ENCODE measurements around the gene SPATA6. TPM values are rescaled to one million over a fixed set of nuclear protein-coding genes. Genes with fewer than 3 reads are reported as not detected.

The SPATA6 gene
- total RNA-seq, 4 donors from 2014 or later = 51.3 to 59.1 (median 57.1) TPM

- H3K36me3 ChIP-seq = peaks cover 0 to 31% (median 0%) of the 10 kb centered on the region in 3 donors
- H3K4me1 ChIP-seq = no peaks in the 10 kb centered on the region
- WGBS, 2 donors = 74 to 98% methylated on average over 2 of the region's 2 CpGs
- no peaks in the 10 kb centered on the region for H3K27me3 ChIP-seq
- DNase-seq (ENCODE audit: low spot score in 2 of 2) = no peak
- no peak overlapping the region for H3K27ac ChIP-seq
- H3K4me3 ChIP-seq = no peak overlapping the region
- H3K9me3 ChIP-seq = no peaks in the 10 kb centered on the region
- TF ChIP-seq EP300 (IDR thresholded peaks at IDR 0.05) (no peak), POLR2A (IDR thresholded peaks at IDR 0.05) (no peak), CTCF (IDR thresholded peaks at IDR 0.05) (no peak)
Observed at GRCh38 chr1:48396208-48396607, 75.8 kb downstream of the SPATA6 start.

- Histone ChIP-seq H3K9me3 (no peaks in the 10 kb centered on the region), H3K36me3 (peaks cover 0 to 30% (median 0%) of the 10 kb centered on the region in 3 donors), H3K27me3 (no peaks in the 10 kb centered on the region), H3K27ac (no peak overlapping the region), H3K4me3 (no peak overlapping the region), H3K4me1 (no peaks in the 10 kb centered on the region)
- WGBS, 2 donors = 96 to 97% methylated on average over 2 of the region's 2 CpGs
- TF ChIP-seq CTCF (IDR thresholded peaks at IDR 0.05) (no peak), POLR2A (IDR thresholded peaks at IDR 0.05) (no peak), EP300 (IDR thresholded peaks at IDR 0.05) (no peak)
- no peak for DNase-seq (ENCODE audit: low spot score in 2 of 2)
Observed at GRCh38 chr1:48391926-48392325, 80.1 kb downstream of the SPATA6 start.

DNA sequence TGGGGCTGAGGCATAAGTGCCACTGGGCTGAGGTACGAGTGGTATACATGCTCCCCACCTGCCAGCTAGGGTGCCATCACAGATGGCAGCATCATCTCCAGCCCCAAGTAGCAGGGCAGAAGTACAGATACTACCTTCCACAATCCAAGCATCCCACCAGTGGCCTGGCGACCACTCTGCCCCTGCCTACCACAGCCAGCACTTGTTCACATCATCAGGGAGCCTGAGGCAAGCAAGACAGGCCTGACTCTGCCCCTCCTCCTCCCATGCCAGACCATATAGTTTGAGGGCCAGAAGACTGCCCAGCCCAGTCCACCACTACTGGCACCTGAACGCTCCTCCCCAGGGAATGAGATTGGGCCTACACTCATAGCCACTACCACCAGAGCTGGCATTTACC lies 84.6 kb downstream of the SPATA6 start:
- TF ChIP-seq POLR2A (IDR thresholded peaks at IDR 0.05) (no peak), EP300 (IDR thresholded peaks at IDR 0.05) (no peak), CTCF (IDR thresholded peaks at IDR 0.05) (no peak)
- Histone ChIP-seq H3K27me3 (no peaks in the 10 kb centered on the region), H3K27ac (no peak overlapping the region), H3K36me3 (peaks cover 0 to 28% (median 0%) of the 10 kb centered on the region in 3 donors), H3K4me3 (no peak overlapping the region), H3K4me1 (no peaks in the 10 kb centered on the region), H3K9me3 (no peaks in the 10 kb centered on the region)
- DNase-seq (ENCODE audit: low spot score in 2 of 2) = no peak
- WGBS, 2 donors = 89 to 100% methylated on average over 3 of the region's 3 CpGs

DNA sequence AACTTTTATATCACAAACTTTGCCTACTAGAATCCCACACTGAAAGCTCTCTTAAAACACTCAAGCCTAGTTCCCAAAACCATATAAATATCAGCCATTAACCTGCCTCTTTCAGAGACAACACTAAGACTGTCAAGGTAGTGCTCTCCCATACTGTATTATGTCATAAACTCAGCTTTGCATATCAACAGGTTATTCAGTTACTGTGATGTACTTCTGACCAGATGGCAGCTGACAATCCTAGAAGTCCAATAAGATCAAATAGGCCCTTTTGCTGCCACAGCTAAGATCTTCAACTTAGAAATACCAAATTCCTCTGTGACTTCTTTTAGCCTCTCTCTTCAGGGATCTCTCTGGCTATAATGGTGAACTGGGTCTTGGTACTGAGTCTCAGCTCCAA lies 97.2 kb downstream of the SPATA6 start:
- no peak for TF ChIP-seq EP300 (IDR thresholded peaks at IDR 0.05)
- no peak for TF ChIP-seq CTCF (IDR thresholded peaks at IDR 0.05)
- TF ChIP-seq POLR2A (IDR thresholded peaks at IDR 0.05) = no peak
- no peak for DNase-seq (ENCODE audit: low spot score in 2 of 2)
- Histone ChIP-seq H3K9me3 (peaks cover 0 to 18% (median 0%) of the 10 kb centered on the region in 4 donors), H3K4me3 (no peak overlapping the region), H3K4me1 (no peaks in the 10 kb centered on the region), H3K27ac (no peak overlapping the region), H3K36me3 (peaks cover 0 to 84% (median 0%) of the 10 kb centered on the region in 3 donors), H3K27me3 (no peaks in the 10 kb centered on the region)

DNA sequence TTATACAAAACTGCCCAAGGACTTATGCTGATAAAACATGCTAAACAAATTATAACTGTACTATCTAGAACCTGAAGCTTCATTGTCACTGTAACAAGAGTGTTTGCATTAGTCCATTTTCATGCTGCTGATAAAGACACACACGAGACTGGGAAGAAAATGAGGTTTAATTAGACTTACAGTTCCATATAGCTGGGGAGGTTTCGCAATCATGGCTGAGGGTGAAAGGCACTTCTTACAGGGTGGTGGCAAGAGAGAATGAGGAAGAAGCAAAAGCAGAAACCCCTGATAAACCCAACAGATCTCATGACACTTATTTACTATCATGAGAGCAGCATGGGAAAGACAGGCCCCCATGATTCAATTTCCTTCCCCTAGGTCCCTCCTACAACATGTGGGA lies 100.4 kb downstream of the SPATA6 start:
- Histone ChIP-seq H3K4me1 (no peaks in the 10 kb centered on the region), H3K27me3 (no peaks in the 10 kb centered on the region), H3K9me3 (peaks cover 0 to 18% (median 0%) of the 10 kb centered on the region in 4 donors), H3K27ac (no peak overlapping the region), H3K36me3 (peaks cover 0 to 62% (median 0%) of the 10 kb centered on the region in 3 donors), H3K4me3 (no peak overlapping the region)
- TF ChIP-seq POLR2A (IDR thresholded peaks at IDR 0.05) = no peak
- no peak for TF ChIP-seq EP300 (IDR thresholded peaks at IDR 0.05)
- TF ChIP-seq CTCF (IDR thresholded peaks at IDR 0.05) = no peak
- no peak for DNase-seq (ENCODE audit: low spot score in 2 of 2)
- 98 to 99% methylated on average over 2 of the region's 2 CpGs for WGBS, 2 donors
